GM12873 (cell line): ENCODE measurements around the gene CACNA1B.

Experiments
- TF ChIP-seq, protein P1 (sequence below): IDR thresholded peaks from 2 replicates; pipeline ENCODE4 v1.5.1; 2012; ENCODE audit warnings: low read depth, mild to moderate bottlenecking, moderate library complexity, low read length, control low read depth; ENCODE audit not compliant: insufficient read depth; ENCODE audit errors: missing control alignments

Gene CACNA1B

DNA sequence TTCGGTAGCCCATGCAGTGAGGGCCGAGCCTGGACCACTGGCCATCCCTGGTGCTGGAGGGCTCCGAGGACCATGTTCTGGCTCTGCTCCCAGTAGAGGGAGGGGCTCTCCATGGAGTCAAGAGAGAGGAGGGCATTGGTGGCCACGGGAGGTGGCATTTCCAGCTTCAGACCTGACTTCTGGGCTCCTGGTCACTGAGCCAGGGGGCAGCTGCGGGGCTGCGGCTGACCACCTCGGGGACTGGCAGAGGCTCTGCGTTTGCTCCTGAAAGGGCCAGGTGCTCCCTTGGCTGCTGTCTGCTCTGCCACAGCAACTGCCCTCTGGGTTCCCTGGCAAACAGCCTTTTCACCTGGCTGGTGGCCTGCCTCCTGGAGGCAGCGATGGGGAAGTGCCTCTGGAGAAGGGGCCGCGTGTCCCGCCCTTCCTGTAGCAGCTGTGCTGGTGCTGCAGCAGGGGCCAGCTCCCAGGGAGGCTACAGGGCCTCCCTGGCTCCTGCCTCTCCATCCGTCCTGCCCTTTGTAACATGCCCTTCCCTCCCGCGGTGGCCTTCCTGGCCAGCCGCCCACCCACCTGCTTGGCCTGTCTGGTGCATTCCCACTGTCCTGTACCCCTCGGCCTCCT is 144.6 kb downstream of the CACNA1B start:
- TF ChIP-seq, protein P1, sequence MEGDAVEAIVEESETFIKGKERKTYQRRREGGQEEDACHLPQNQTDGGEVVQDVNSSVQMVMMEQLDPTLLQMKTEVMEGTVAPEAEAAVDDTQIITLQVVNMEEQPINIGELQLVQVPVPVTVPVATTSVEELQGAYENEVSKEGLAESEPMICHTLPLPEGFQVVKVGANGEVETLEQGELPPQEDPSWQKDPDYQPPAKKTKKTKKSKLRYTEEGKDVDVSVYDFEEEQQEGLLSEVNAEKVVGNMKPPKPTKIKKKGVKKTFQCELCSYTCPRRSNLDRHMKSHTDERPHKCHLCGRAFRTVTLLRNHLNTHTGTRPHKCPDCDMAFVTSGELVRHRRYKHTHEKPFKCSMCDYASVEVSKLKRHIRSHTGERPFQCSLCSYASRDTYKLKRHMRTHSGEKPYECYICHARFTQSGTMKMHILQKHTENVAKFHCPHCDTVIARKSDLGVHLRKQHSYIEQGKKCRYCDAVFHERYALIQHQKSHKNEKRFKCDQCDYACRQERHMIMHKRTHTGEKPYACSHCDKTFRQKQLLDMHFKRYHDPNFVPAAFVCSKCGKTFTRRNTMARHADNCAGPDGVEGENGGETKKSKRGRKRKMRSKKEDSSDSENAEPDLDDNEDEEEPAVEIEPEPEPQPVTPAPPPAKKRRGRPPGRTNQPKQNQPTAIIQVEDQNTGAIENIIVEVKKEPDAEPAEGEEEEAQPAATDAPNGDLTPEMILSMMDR = peak; percentile 56

GRCh38 chr9:138022756-138023393 is 145.3 kb downstream of the CACNA1B start:
- TF ChIP-seq, protein P1 = no peak

DNA sequence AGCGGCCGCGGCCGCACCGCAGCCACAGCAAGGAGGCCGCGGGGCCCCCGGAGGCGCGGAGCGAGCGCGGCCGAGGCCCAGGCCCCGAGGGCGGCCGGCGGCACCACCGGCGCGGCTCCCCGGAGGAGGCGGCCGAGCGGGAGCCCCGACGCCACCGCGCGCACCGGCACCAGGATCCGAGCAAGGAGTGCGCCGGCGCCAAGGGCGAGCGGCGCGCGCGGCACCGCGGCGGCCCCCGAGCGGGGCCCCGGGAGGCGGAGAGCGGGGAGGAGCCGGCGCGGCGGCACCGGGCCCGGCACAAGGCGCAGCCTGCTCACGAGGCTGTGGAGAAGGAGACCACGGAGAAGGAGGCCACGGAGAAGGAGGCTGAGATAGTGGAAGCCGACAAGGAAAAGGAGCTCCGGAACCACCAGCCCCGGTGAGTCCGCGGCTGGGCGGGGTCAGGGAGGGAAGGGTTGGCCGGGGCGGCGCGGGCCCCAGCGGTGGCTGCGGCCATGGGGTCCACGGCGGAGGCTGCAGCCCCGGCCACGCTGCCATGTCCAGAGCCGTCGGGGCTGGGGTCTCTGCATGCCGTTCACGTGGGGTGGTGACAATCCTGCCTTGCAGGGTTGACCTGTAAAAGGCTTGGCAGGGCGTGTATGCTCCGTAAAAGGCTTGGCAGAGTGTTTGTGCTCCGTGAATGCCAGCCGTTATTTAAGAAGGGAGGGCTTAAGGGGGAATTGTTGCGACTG is 146.0 kb downstream of the CACNA1B start:
- TF ChIP-seq, protein P1 = no peak

DNA sequence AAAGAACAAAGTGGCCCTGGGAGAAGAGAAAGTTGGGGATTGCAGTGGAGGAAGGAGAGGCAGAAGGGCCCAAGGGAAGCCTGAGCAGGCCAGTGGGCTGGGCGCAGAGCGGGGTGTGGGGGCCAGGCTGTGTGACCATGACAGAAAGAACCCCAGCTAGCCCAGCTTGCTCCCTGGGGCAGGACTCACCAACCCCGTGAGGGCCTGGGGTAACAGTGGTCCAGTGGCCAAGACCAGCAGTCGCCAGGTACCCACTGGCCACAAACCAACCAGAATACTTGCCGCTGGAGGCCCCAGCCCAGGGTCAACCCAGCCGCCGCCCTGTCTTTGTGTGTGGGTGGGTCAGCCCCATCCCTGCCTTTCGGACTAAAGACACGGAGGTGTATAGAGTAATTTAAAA is 146.5 kb downstream of the CACNA1B start:
- TF ChIP-seq, protein P1 = no peak

GRCh38 chr9:138024831-138025291 is 147.3 kb downstream of the CACNA1B start:
- TF ChIP-seq, protein P1 = no peak

GRCh38 chr9:138025417-138025816 is 147.8 kb downstream of the CACNA1B start:
- TF ChIP-seq, protein P1 = no peak

DNA sequence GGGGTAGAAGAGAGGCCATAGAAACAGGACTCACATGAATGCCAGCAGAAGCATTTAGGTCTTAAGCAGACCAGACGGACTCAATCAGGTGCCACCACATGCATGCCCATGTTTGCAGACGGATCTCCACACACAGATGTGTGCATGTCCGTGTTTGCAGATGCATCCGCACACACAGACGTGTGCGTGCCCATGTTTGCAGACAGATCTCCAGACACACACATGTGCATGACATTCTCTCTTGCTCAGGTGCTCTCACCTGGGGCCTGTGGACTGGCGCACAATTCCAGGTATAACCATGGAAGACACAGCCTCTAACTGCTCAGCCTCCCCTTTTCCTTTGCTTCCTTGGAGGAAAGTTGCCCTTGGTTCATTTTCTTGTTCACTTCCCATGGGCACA is 148.3 kb downstream of the CACNA1B start:
- TF ChIP-seq, protein P1 = no peak
